Measurements from ENCODE around the gene ZNF296.

GRCh38 chr19:45094137-45094536 is 17.9 kb upstream of the ZNF296 start:
- TF ChIP-seq POLR2A (IDR thresholded peaks at IDR 0.05) (no peak), POLR2AphosphoS5 (IDR thresholded peaks at IDR 0.05) (no peak)
- TF ChIP-seq, protein P1, sequence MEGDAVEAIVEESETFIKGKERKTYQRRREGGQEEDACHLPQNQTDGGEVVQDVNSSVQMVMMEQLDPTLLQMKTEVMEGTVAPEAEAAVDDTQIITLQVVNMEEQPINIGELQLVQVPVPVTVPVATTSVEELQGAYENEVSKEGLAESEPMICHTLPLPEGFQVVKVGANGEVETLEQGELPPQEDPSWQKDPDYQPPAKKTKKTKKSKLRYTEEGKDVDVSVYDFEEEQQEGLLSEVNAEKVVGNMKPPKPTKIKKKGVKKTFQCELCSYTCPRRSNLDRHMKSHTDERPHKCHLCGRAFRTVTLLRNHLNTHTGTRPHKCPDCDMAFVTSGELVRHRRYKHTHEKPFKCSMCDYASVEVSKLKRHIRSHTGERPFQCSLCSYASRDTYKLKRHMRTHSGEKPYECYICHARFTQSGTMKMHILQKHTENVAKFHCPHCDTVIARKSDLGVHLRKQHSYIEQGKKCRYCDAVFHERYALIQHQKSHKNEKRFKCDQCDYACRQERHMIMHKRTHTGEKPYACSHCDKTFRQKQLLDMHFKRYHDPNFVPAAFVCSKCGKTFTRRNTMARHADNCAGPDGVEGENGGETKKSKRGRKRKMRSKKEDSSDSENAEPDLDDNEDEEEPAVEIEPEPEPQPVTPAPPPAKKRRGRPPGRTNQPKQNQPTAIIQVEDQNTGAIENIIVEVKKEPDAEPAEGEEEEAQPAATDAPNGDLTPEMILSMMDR (IDR thresholded peaks at IDR 0.05), result no peak

All from breast epithelium (tissue), 3 donors.